NCI-H2081 (cell line): ENCODE measurements around the gene TNNC1.

Source experiments
- DNase-seq, 2 experiments: peaks; one replicate each; lab custom pipeline; 2025; lab: John Stamatoyannopoulos, UW

TNNC1 gene

DNA sequence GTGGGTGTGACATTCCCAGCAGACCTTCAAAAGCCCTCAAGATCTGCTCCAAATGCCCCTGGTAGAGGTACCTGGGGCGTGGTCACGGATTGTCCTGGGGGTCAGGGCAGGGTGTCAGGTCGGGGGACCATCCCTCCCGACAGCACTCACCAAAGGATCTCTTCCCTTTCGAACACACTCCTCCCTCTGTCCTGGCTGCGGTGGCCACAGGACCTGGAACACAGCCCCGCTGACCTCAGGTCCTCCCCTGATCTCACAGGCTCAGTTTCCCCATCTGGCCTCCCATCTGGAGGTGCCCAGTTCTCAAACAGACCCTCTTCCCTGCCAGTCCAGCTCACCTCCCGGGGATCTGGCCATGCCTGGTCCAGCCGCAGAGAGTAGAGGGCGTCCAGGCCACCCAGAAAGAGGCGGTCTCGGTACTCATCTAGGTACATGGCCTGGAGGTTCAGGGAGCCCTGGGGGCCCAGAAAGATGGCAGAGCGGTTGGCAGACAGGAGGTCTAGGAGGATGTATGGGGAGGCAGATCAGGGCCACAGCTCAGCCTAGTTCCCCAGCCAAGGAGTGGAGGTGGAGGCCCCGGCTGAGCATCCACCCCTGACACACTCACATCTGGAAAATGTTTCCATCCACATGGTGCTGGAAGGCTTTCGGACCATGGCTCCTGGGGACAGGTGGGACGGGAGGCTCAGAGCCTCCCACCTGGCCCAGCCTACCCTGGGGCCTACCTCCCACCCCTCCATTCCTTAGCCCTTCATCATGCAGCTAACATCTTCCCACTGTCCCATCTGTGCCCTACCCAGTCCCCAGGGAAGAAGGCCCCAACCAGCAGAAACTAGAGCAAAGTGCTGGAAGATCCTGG is 11.2 kb downstream of the TNNC1 start:
- DNase-seq = no peak

DNA sequence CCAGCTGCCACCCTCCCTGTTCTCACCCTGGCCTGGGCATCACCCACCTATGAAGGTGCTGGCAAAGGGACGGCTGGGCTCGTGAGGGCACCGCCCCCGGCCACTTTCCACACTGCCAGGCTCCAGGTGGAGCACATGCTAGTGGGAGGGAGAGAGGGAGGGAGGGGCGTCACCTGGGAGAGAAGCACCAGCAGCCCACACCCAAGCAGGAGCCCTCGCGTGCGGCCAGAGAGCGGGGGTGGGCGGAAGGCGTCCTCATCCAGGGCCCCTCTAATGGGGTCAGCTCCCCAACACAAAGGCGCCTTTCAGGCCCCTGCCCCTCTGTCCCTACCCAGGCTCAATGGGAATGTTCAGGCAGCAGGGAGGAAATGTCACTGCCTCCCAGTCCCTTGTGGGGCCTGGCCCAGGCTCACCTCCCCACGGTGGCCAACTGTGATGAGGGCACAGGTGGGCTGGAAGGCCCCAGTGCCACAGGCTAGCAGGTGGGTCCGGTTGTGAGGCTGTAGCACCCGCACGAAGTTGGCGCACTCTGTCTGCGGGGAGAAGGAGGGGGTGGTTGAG is 12.0 kb downstream of the TNNC1 start:
- DNase-seq = no peak

DNA sequence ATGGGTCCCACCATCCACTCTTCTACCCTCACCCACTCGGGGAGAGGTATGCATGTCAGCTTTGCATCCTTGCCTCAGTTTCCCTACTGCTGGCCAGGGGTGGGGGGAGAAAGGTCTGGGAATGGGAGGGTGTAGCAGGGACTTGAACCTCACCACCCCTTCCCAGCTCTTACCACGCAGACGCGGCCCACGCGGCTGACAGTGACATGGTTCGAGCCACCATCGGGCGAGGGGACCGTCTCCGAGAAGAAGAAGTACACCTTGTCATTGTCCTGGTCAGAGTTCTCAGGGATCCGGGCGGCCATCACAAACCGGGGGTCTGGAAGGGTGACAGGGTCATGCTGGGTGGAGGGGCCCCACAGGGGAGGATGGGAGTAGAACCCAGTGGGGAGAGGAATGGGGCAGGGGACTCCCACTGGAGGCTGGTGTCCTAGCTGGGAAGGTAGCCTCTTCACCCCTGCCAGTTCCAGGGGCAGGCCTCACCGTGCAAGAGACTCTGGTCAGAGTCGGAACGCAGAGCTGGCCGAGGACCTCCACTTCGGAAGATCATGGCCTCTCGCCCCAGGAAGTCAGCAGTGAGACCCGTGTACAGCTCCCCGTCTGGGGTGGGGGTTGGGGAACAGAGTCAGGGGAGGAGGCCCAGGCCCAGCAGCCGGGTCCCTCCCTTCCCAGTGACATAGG is 12.6 kb downstream of the TNNC1 start:
- DNase-seq = no peak

DNA sequence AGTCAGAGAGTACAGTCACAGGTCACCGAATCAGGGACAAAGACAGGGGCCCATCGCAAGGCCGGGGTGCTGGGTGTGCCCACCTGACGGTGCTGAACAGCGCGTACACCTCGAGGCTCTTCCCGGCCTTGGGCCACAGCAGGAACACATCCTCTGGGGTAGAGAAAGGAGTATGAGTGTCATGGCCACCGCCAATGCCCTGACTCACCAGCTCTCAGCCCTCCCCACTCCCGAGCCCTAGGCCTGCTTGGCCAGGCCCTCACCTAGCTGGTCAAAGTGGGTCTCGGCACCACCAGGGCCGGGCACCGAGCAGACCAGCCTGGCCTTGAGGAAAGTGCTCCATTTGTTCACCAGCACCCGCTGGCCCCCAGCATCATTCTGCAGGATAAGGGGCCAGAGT is 13.2 kb downstream of the TNNC1 start:
- DNase-seq = no peak

DNA sequence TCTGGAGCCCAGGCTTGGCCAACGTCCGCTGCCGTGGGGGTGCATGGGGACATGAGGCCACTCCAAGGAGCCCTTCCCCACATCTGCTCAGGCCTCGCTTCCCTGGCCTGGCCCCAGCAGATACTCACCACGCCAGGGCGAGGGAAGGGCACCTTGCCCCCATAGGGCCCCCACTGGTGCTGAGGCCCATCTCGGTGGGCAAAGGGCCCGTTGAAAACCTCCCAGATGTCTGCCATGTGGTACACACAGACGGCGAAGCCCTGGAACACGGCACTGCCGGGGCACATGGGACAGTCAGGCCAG is 13.6 kb downstream of the TNNC1 start:
- no peak for DNase-seq

DNA sequence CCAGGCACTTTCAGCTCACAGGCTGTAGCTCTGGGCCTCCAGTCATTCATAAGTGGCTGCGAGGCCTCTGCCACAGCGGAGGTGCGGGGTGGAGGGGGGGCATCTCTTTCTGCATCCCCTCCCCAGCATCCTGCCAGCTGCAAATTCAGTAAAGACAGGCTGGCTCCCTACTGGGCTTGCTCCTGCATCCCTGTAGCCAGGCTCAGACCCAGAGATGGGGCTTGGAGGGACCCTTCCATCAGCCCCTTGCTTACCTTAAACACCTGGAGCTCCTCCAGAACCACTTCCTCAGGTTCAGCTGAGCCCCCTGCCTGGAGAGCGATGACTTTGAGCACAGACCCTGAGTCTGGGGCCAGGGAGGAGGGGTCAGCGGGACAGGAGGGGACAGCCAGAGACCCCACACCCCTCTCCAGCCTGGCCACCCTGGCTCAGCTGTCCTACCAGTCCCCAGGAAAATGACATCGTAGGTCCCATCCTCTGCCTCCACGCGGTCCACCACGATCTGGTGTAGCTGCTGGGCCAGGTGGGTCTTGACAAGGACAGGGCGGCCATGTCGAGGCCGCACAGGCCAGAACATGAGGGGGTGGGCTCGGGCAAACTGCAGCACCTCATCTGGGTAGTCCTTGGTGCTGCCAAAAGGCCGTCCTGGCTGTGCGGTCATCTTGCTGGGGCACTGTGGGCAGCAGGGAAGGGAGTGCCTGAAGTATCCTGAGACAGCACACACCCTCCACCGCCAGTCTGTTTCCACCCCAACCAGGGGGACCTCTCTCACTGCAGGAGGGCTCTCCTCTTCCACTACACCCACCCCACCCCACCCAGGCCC is 14.2 kb downstream of the TNNC1 start:
- DNase-seq = no peak

DNA sequence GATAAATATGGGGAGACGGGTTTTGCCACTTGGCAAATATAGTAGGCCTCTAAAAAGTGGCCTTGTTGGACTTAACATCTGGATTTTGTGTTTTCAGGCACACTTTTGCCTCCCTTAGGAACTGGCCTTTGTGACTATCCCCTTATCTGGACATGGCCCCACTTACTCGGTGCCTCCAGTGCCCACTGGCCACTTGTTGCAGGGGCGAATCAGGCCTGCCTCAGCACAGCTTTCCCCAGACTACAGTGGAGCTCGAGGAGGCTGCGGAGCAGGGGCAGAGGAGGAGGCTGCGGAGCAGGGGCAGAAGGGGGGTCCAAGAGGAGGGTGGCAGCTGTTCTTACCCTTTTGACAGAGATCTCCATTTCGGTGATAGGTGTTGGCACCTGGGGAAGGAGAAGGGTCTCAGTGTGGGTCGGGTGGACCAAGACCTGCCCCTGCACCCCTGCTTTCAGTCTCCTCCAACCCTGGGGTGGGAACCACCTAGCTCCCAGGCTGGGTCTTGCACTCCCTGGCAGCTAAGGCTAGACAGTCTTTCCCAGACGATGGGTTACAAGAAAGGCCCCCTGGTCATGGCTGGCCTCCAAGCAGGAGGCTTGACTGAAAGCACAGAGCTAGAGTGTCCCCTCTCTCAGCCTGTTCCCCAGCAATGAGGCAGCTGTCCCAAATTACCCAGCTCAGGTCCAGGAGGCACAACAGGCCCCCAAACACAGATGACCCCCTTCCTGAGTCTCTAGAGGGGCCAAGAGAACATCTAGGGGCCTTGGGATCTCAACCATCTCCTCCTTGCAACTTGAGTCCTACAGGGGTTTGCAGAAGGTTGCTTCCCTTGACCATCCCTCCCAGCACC is 15.0 kb downstream of the TNNC1 start:
- no peak for DNase-seq

DNA sequence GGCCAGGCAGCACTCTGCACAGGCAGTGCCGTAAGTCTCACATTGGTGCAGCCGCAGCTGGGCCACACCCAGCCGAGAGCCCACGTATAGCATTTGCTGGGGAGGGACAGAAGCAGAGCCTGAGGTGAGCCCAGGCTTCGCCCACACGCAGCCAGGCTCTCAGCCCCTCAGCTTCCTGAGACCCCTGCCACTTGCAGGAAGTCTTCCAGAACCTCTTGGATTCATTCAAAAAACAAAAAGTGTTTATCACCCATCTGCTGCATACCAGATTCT is 15.8 kb downstream of the TNNC1 start:
- no peak for DNase-seq

DNA sequence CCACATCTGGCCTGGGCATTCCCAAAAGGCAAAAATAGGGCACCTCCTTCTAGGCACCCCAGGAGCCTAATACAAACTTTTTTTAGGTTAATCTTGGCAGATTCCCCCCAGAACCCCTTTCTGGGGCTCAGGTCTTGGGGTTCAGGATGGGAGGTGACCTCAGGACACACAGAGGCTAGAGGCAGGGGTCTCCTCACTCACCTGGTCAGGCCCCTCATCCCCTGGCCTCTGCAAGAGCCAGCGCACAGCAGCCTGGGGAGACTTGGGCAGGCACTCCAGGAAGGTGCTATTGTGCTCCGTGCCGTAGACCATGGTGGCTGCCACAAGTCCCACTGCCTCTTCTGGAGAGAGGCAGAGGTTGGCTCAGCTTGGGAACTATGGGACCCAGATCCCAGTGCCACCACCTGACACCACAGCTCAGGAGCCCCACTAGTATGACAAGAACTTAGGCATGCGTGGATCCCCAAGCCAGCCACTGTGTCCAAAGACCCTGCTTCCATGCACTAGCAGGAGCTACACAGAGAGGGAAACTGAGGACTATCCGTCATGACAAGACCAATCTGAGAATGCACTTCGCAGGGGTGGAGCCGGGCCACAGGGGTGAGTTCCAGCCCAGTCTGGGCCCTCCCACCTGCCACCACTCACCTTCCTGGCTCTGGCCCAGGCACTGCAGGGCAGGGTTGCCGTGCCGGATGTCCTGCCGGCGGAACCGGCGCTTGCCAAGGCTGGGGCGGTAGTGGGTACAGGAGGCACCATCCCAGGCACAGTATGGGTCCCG is 16.3 kb downstream of the TNNC1 start:
- DNase-seq = no peak

DNA sequence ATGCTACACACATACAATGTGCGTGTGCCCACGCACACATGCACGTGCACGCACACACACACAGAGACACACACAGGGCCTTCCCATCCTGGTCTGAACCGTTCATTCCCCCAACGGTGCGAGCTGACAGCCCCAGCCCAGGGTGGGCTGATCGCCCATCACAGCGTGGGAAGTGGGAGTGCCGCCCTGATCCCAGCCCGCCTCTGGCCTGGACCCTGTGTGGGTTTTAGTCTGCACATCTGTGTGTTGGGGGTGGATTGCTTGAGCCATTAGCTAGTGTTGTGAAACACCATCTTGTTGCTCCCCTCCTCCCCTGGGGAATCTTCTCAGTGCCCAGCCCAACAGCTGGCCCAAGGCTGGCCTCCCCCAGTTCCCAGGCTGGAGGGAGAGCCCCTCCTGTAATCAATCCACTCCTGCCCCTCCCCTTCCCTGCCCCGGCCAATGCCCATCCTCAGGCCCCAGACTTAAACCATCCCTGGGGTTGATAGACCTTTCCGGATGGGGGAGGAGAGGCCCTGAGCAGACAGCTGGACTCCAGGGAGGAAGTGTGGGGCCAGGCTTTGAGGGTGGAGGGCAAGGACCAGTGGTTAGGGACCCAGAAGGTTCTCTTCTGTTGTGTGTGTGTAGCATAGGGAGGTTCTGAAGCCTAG is 17.2 kb downstream of the TNNC1 start:
- no peak for DNase-seq

DNA sequence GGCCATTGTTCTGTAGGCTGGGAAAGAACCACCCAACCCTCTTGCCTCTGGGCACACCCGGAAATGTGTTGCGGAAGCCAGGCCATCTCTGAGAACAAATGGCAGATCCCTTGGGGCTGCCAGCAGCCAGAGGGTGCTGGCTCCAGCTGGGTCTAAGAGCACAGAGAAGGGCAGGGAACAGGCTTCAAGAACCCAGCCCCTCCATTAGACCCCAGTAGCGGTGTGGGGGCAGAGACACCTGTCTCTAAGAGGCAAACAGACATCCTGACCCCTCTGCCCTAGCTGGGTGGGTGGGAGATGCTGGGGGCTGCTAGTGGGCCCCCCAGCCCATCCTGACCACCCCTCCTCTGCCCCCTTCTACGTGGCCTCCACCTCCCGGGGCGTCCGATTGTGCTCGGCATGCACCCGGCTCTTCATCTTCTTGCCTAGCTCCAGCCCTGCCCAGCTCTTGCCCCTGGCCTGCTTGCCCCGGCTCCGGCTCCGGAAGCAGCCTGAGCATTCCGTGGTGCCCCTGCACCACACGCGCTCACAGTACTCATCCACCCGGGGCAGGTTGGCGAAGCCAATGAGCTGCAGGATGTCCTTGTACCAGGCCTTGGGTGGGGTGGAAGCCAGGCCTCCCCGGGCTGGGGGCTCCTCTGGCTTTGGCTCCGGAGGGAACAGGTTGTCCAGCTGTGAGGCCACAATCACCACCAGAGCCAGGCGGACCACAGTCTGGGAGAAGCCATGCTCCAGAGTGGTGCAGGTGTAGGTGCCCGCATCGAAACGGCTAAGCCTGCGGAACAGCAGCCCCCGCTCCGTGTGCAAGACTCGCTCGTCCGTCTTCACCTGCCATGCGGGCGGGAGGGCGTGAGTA is 18.4 kb downstream of the TNNC1 start:
- no peak for DNase-seq

DNA sequence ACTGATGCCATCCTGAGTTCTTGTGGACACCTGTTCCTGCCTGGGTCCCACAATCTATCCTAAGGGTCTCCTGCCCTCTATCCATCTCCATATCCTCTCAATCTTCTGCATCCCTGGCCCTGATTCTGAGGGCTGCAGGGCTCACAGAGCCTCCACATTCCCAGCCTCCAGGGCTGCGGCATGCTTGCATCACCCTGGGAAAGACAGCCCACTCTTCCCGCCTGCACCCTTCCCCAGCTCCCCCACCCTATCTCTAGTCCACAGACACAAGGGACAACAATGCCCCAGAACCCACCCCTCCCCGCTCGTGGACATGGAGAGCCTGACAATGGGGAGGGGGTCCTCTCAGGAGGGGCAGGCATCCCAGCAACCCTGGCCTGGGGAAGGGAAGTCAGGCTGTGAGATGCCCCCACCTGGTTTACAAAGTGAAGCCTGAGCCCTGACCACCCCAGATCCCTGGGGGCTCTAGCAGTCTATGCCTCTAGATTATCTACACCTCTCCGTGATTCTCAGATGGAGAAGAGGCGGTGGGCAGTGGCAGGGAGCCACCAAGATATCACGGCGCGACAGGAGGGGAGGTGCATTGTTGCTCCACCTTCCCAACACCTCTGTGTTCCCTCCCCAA is 19.2 kb downstream of the TNNC1 start:
- DNase-seq = no peak

DNA sequence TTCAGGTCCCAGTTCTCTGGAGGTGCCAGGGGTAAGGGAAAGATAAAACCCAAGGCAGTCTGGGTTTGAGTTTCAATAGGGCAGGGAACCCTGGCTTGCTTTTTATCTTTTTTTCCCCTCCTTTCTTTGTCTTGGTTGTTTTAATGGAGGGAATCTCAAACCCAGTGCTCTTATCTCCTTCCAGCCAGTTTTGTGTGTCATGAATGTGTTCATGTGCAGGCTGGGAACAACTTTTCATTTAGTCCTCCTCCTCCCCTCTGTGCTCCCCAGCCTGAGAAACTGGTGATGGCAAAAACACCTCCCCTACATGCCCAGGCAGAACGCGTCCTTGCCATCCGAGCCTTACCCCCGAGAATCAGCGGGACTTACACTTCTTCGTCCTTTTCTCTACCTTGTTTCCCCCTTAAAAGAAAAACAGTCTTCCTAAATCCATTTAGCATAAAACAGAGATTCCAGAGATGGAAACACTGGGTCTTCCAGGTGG is 19.8 kb downstream of the TNNC1 start:
- DNase-seq = no peak

DNA sequence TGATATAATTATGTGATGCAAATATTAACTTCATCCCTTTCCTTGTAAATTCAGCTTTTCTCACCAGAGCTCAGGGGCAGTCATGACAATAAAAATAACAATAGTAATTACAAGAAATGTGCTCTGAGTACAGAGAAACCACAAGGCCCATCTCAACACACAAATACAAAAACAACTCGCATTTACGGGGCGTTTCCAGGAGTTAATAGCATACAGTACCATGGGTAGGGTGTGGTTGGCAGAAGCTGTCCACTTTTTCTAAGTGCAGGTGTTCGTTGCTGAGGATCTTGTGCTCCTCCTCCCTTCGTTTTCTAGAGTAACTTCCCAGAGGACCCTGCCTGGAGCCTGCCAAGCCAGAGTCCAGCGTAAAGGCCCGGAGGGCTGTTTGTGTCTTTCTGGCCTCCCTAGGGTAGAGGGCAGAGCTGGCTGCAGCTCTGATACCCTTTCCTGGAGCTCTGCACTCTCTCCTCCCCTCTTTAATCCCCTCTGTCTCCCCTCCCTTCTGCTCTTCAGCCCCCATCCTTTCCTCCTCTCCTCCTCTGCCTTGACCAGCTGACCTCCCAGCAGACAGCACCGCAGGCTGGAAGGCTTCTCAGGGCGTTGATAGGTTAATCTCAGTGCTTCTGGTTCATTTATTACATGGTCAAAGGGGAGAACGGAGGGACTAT is 20.4 kb downstream of the TNNC1 start:
- no peak for DNase-seq

DNA sequence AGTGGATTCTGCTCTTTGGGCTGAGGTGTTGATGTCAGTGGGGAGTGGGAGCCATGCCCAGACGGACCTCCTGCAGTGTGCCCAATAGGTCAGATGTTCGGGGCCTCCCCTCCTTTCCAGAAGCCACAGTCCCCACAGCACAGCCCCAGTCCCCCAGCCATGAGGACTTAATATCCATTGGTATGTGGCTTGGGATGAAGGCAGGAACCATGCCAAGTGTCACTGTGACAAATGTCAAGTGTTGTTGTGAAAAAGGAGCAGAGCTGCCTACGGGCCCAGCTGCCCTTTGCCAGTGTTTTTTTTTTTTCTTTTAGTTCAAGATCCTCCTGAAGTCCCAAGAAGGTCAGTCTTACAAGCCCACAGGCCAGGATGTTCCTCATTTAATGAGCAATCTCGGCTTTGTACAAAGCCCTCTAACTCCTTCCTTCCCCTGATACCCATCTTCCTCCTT is 21.1 kb downstream of the TNNC1 start:
- DNase-seq = no peak

DNA sequence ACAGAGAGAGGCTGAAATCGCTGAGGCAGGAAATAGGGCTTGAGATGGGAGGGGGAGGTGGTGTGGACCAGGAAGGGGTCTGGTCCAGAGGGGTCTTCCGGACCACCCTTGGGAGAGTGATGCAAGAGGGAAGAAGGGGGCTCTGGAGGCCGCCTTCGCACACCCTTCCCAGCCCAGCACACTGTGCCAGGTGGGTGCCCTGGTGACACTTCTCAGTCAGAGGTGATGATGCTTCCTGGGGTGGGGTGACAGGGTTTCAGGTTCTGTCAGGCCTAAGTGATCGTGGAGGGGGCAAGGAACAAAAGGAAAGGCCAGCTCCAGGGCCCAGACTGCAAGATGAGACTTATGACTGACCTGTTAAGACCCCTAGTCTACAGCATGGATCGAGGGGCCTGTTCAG is 21.6 kb downstream of the TNNC1 start:
- DNase-seq = no peak

DNA sequence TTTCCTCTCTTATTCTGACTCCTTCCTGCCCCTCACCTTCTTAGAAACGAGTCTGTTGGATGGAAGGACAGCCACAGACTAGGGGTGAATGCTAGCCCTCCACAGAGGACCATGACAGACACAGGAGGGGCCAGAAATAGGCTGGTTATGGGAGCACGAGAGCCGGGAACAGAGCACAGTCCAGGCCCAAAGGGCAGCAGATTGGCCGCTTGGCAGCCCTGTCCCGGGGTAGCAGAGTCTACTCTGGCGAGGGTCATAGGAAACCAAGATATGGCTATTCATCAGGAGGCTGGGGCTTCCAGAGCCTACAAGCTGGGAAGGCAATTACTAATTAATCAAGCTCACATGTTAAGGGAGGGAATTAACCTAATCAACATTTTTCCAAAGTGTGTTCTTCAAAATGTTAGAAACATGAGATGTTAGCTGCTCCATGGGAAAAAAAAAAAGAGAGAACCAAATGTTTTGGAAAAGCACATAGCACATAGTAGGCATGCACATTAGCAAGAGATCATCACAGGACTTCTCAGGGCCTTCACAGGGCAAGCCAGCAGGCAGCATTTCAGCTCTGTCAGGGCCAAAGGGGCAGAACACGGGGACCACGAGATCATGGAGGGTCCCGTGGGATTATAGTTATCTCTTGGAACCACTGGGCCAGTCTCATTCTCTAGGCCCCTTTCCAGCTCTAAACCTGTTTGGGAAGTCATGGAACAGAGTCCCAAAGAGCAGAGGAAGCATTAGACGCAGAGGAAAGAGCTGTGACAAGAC is 22.2 kb downstream of the TNNC1 start:
- no peak for DNase-seq

DNA sequence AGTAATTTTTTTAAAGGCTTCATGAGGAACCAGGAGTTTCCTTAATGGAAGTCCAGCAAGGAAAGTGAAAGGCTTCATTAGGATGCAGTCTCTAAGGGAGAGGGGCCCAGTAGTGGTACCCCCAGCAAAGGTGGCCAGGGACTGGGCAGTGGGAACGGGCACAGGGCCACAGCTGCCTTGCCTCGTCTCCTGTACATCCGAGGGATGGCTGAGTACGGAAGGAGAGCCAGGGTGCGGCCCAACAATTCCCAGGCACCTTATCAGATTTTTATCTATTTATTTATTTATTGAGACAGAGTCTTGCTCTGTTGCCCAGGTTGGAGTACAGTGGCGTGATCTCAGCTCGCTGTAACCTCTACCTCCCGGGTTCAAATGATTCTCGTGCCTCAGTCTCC is 23.4 kb downstream of the TNNC1 start:
- DNase-seq = no peak
